Endothelial cell of umbilical vein (primary cell): ENCODE data around the gene PCDHGB4. TPM values are rescaled to one million over a fixed set of nuclear protein-coding genes. Genes with fewer than 3 reads are reported as not detected.

Experiments
- BruUV-seq: library from RNA; stranded (reverse); fragments of 400-500 nt; replicated peaks from 2 replicates; lab custom pipeline; 2021; lab: Mats Ljungman, UMichigan
- CTCF ChIA-PET: fragments of 300-600, 350-600 bp; sonication (Branson Sonifier 250); formaldehyde crosslinking; loops from one replicate; lab custom pipeline; 2021; ENCODE audit warnings: antibody characterized with exemption, inconsistent platforms; lab: Charles Lee
- POLR2A ChIA-PET: fragments of 300-600, 350-600 bp; sonication (Branson Sonifier 250); formaldehyde crosslinking; loops from one replicate; lab custom pipeline; 2021; ENCODE audit warnings: antibody characterized with exemption, inconsistent platforms; lab: Charles Lee
- DNase-seq: peaks from one replicate; pipeline ENCODE4 v3.0.0-alpha.2; 2011; ENCODE audit warnings: low read depth, low spot score
- FAIRE-seq: peaks from 2 replicates; lab custom pipeline; 2011; peaks lifted over from hg19 to GRCh38; lab: Jason Lieb, UNC
- H2AFZ ChIP-seq: 2 replicates; pipeline ENCODE4 v1.6.0; 2012; ENCODE audit warnings: low read depth, low read length, control low read depth, inconsistent platforms
- H3K27ac ChIP-seq: 2 replicates; pipeline ENCODE4 v1.5.1; 2011; ENCODE audit warnings: low read depth, mild to moderate bottlenecking, control low read depth, low read length, moderate library complexity; ENCODE audit not compliant: insufficient read depth
- H3K27me3 ChIP-seq, 2 experiments: 2 replicates each; pipeline versions ENCODE4 v1.6.0 to v1.6.1; 2011; ENCODE audit warnings: low read length in 2 of 2, mixed read lengths in 1 of 2; ENCODE audit not compliant: control insufficient read depth in 2 of 2, insufficient read depth in 2 of 2
- H3K36me3 ChIP-seq, 2 experiments: 2 replicates in 1 of 2; 3 replicates in 1 of 2; pipeline ENCODE4 v1.5.1; 2011; ENCODE audit warnings: low read length in 2 of 2, mild to moderate bottlenecking in 1 of 2, moderate library complexity in 1 of 2; ENCODE audit not compliant: control insufficient read depth in 2 of 2, insufficient read depth in 2 of 2; ENCODE audit errors: extremely low read depth in 1 of 2
- H3K4me1 ChIP-seq: 3 replicates; pipeline ENCODE4 v1.5.1; 2011; ENCODE audit warnings: mild to moderate bottlenecking, low read length; ENCODE audit not compliant: control insufficient read depth, insufficient read depth; ENCODE audit errors: extremely low read depth
- H3K4me2 ChIP-seq: 2 replicates; pipeline ENCODE4 v1.6.1; 2011; ENCODE audit warnings: low read length, control low read depth, mixed read lengths; ENCODE audit not compliant: insufficient read depth
- H3K4me3 ChIP-seq, 3 experiments: fragments of 200-600 bp in 1 of 3; sonication (generic), shearing (Covaris generic) in 1 of 3; replicated peaks in 1 of 3; 2 replicates each; pipeline ENCODE4 v1.5.1; 2011 to 2016; ENCODE audit warnings: control low read depth in 3 of 3, low read length in 3 of 3, mild to moderate bottlenecking in 2 of 3, inconsistent platforms in 1 of 3, low read depth in 1 of 3, moderate library complexity in 1 of 3; ENCODE audit not compliant: insufficient read depth in 1 of 3
- H3K79me2 ChIP-seq: 2 replicates; pipeline ENCODE4 v1.6.0; 2012; ENCODE audit warnings: low read length, inconsistent platforms; ENCODE audit not compliant: control insufficient read depth, insufficient read depth
- H3K9ac ChIP-seq: replicated peaks from 2 replicates; pipeline ENCODE3; 2011; ENCODE audit warnings: low read length, control low read depth; ENCODE audit not compliant: insufficient read depth; ENCODE audit errors: extremely low read depth
- H3K9me1 ChIP-seq: replicated peaks from 3 replicates; pipeline ENCODE4 v1.6.0; 2011; ENCODE audit warnings: mild to moderate bottlenecking, low read length; ENCODE audit not compliant: control insufficient read depth, insufficient read depth; ENCODE audit errors: extremely low read depth
- H3K9me3 ChIP-seq: replicated peaks from 2 replicates; pipeline ENCODE4 v1.5.1; 2012; ENCODE audit warnings: low read length, inconsistent platforms; ENCODE audit not compliant: control insufficient read depth, insufficient read depth
- H4K20me1 ChIP-seq: replicated peaks from 2 replicates; pipeline ENCODE3; 2011; ENCODE audit warnings: mild to moderate bottlenecking, low read length; ENCODE audit not compliant: control insufficient read depth, insufficient read depth; ENCODE audit errors: extremely low read depth
- CTCF ChIP-seq, 2 donors: IDR thresholded peaks; 1 replicate in 1 of 2; 2 replicates in 1 of 2; pipeline ENCODE4 v1.5.1; 2011; ENCODE audit warnings: low read length in 2 of 2, mild to moderate bottlenecking in 2 of 2, moderate library complexity in 2 of 2, control low read depth in 1 of 2, inconsistent platforms in 1 of 2, low read depth in 1 of 2; ENCODE audit not compliant: insufficient read depth in 1 of 2; ENCODE audit errors: extremely low read depth in 1 of 2
- EZH2 ChIP-seq: IDR thresholded peaks from 2 replicates; pipeline ENCODE4 v1.6.1; 2012; ENCODE audit warnings: borderline replicate concordance, low read depth, mild to moderate bottlenecking, moderate library complexity, low read length, inconsistent platforms; ENCODE audit not compliant: severe bottlenecking
- GATA2 ChIP-seq: IDR thresholded peaks from 2 replicates; pipeline ENCODE4 v1.7.0; 2011; ENCODE audit warnings: low read depth, mild to moderate bottlenecking, moderate library complexity, mixed read lengths, low read length; ENCODE audit not compliant: insufficient read length, insufficient read depth
- MYC ChIP-seq: IDR thresholded peaks from one replicate; pipeline ENCODE4 v1.6.1; 2011; ENCODE audit warnings: mild to moderate bottlenecking, low read depth, low read length
- dilution Hi-C: fragments of 300-500 bp; cut with MboI; formaldehyde crosslinking; loops from one replicate; pipeline ENCODE4 v1.15.0; 2019; ENCODE audit warnings: low sequenced_read_pairs; ENCODE audit not compliant: extremely low pct_ligation_motif_present
- intact Hi-C: fragments of 100-400 bp; cut with micrococcal nuclease; formaldehyde crosslinking; loops from one replicate; pipeline ENCODE4 v1.10.0; 2022
- polyA plus RNA-seq, 4 experiments: library from polyadenylated mRNA; depleted of rRNA in 3 of 4; stranded (reverse) in 3 of 4; unstranded in 1 of 4; fragments of >200 nt; gene quantifications; 2 replicates each; pipeline versions ENCODE4 v1.2.1 to v1.2.3, GENCODE V29; 2011 to 2012; ENCODE audit warnings: missing spikeins in 1 of 4
- total RNA-seq: library from RNA; stranded (reverse); gene quantifications from 2 replicates; pipeline ENCODE4 v1.2.3, GENCODE V29; 2021

The PCDHGB4 gene
- total and polyA plus RNA-seq, 2 donors (not counting 3 experiments of a cell fraction or from before 2014, with no cell fraction given) = 6.5 to 6.9 TPM

DNA sequence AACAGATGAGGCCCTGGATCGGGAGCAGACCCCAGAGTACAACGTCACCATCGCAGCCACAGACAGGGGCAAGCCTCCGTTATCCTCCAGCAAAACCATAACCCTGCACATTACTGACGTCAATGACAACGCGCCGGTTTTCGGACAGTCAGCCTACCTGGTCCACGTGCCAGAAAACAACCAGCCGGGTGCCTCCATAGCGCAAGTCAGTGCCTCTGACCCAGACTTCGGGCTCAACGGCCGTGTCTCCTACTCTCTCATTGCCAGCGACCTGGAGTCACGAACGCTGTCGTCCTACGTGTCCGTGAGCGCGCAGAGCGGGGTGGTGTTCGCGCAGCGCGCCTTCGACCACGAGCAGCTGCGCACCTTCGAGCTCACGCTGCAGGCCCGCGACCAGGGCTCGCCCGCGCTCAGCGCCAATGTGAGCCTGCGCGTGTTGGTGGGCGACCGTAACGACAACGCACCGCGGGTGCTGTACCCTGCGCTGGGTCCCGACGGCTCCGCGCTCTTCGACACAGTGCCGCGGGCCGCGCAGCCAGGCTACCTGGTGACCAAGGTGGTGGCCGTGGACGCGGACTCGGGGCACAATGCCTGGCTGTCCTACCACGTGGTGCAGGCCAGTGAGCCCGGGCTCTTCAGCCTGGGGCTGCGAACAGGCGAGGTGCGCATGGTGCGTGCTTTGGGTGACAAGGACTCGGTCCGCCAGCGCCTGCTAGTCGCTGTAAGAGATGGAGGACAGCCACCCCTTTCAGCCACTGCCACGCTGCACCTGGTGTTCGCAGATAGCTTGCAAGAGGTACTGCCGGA, 31.8 kb downstream of the PCDHGB4 start:
- ChIA-PET POLR2A (interaction anchor here (1.0 kb wide), 1 partner anchor 143 kb away, joined by 3 read pairs; no protein-coding TSS in a partner anchor), CTCF (interaction anchor here (1.1 to 11.3 kb wide), 8 partner anchors 11 to 149 kb away, joined by 3 to 335 read pairs (median 22); partner anchors contain the start of genes PCDHGA12 and PCDHGB6)
- no peak for TF ChIP-seq MYC
- no peak for TF ChIP-seq GATA2
- TF ChIP-seq CTCF (IDR thresholded peaks at IDR 0.05; ENCODE audit: extremely low read depth in 1 of 2, insufficient read depth in 1 of 2, low read depth in 1 of 2, low read length in 2 of 2) = no peak
- TF ChIP-seq EZH2 = peak; percentile 93
- H3K9me1 ChIP-seq = no peaks in the 10 kb centered on the region
- no peaks in the 10 kb centered on the region for H3K36me3 ChIP-seq
- dilution Hi-C loops (no loop called here), intact Hi-C loops (no loop called here)
- BruUV-seq = no TSS peak
- no peaks in the 10 kb centered on the region for H4K20me1 ChIP-seq
- H2AFZ ChIP-seq = no peak overlapping the region
- H3K27me3 ChIP-seq = peaks cover 47 to 85% of the 10 kb centered on the region in 2 experiments
- H3K79me2 ChIP-seq = no peaks in the 10 kb centered on the region
- H3K9me3 ChIP-seq = peaks cover 8% of the 10 kb centered on the region
- no peak overlapping the region for H3K4me2 ChIP-seq
- no peak for DNase-seq
- no peak for FAIRE-seq
- H3K9ac ChIP-seq = no peak overlapping the region
- H3K4me3 ChIP-seq = no peak overlapping the region
- no peak overlapping the region for H3K27ac ChIP-seq
- peaks cover 15% of the 10 kb centered on the region for H3K4me1 ChIP-seq
